HEK293 (cell line): ENCODE measurements around the gene FHIT.

Experiments used
- CTCF ChIA-PET: fragments of 350-600 bp; formaldehyde crosslinking; extraction: SDS; loops from one replicate; lab custom pipeline; 2021; ENCODE audit warnings: antibody characterized with exemption; lab: Yijun Ruan, JAX
- POLR2A ChIA-PET: fragments of 300-600 bp; formaldehyde crosslinking; extraction: SDS; loops from one replicate; lab custom pipeline; 2020; ENCODE audit warnings: antibody characterized with exemption, inconsistent platforms; lab: Yijun Ruan, JAX
- H3K27ac ChIP-seq: fragments of 200-500 bp; sonication (Bioruptor generic); 2 replicates; pipeline ENCODE4 v1.5.1; 2014; ENCODE audit warnings: low read depth, low read length, control low read depth, inconsistent platforms; ENCODE audit errors: extremely low read depth
- H3K36me3 ChIP-seq, 2 experiments: fragments of 200-500 bp in 1 of 2; sonication (Bioruptor generic) in 1 of 2; 1 replicate in 1 of 2; 2 replicates in 1 of 2; pipeline ENCODE4 v1.5.1; 2014 to 2017; ENCODE audit warnings: inconsistent platforms in 2 of 2, low read length in 2 of 2; ENCODE audit not compliant: control insufficient read depth in 2 of 2, insufficient read depth in 1 of 2
- H3K4me1 ChIP-seq: fragments of 200-500 bp; sonication (Bioruptor generic); 2 replicates; pipeline ENCODE4 v1.5.1; 2014; ENCODE audit warnings: mild to moderate bottlenecking, low read length, inconsistent platforms; ENCODE audit not compliant: control insufficient read depth, insufficient read depth
- H3K4me3 ChIP-seq: 2 replicates; pipeline ENCODE4 v1.5.1; 2011; ENCODE audit warnings: low read depth, mild to moderate bottlenecking, control low read depth, low read length, moderate library complexity
- H3K9me3 ChIP-seq: fragments of 200-500 bp; sonication (Bioruptor generic); 2 replicates; pipeline ENCODE4 v1.5.1; 2014; ENCODE audit warnings: low read depth, low read length, inconsistent platforms; ENCODE audit not compliant: control insufficient read depth, insufficient read depth
- AEBP2 ChIP-seq: fragments of 450-650 bp; formaldehyde crosslinking; IDR thresholded peaks from 2 replicates; pipeline ENCODE4 v1.5.1; 2016; ENCODE audit warnings: missing biosample characterization, missing genetic modification characterization, borderline replicate concordance
- BCL6B ChIP-seq: fragments of 450-650 bp; formaldehyde crosslinking; IDR thresholded peaks from 2 replicates; pipeline ENCODE4 v1.5.1; 2017; ENCODE audit warnings: missing biosample characterization, missing genetic modification characterization
- ELK4 ChIP-seq: IDR thresholded peaks from 2 replicates; pipeline ENCODE4 v1.6.1; 2011; ENCODE audit warnings: mild to moderate bottlenecking, low read depth, low read length, borderline replicate concordance
- MEIS1 ChIP-seq: sonication (generic); formaldehyde crosslinking; IDR thresholded peaks from 2 replicates; pipeline ENCODE4 v1.8.1; 2022; ENCODE audit warnings: missing genetic modification reagents, mild to moderate bottlenecking, borderline replicate concordance
- PATZ1 ChIP-seq: fragments of 450-650 bp; formaldehyde crosslinking; IDR thresholded peaks from 2 replicates; pipeline ENCODE4 v1.5.1; 2016; ENCODE audit warnings: missing biosample characterization, missing genetic modification characterization
- RBAK ChIP-seq: fragments of 450-650 bp; formaldehyde crosslinking; IDR thresholded peaks from 2 replicates; pipeline ENCODE4 v1.5.1; 2016; ENCODE audit warnings: missing biosample characterization, missing genetic modification characterization
- SP3 ChIP-seq: fragments of 450-650 bp; formaldehyde crosslinking; IDR thresholded peaks from 2 replicates; pipeline ENCODE4 v1.5.1; 2016; ENCODE audit warnings: missing biosample characterization, missing genetic modification characterization
- ZBTB10 ChIP-seq: fragments of 450-650 bp; formaldehyde crosslinking; IDR thresholded peaks from 2 replicates; pipeline ENCODE4 v1.5.1; 2016; ENCODE audit warnings: missing biosample characterization, missing genetic modification characterization
- ZBTB6 ChIP-seq: fragments of 450-650 bp; formaldehyde crosslinking; IDR thresholded peaks from 2 replicates; pipeline ENCODE4 v1.5.1; 2017; ENCODE audit warnings: missing biosample characterization, missing genetic modification characterization
- ZEB2 ChIP-seq: fragments of 450-650 bp; formaldehyde crosslinking; IDR thresholded peaks from 2 replicates; pipeline ENCODE4 v1.5.1; 2016; ENCODE audit warnings: missing biosample characterization, missing genetic modification characterization
- ZFP3 ChIP-seq: fragments of 450-650 bp; formaldehyde crosslinking; IDR thresholded peaks from 2 replicates; pipeline ENCODE4 v1.5.1; 2016; ENCODE audit warnings: low read depth, missing biosample characterization, missing genetic modification characterization
- ZNF140 ChIP-seq: fragments of 450-650 bp; formaldehyde crosslinking; IDR thresholded peaks from 2 replicates; pipeline ENCODE4 v1.5.1; 2016; ENCODE audit warnings: missing biosample characterization, missing genetic modification characterization
- ZNF146 ChIP-seq: fragments of 450-650 bp; formaldehyde crosslinking; IDR thresholded peaks from 2 replicates; pipeline ENCODE4 v1.5.1; 2016; ENCODE audit warnings: missing biosample characterization, missing genetic modification characterization
- ZNF214 ChIP-seq: fragments of 450-650 bp; formaldehyde crosslinking; IDR thresholded peaks from 2 replicates; pipeline ENCODE4 v1.5.1; 2017; ENCODE audit warnings: missing biosample characterization, mild to moderate bottlenecking, missing genetic modification characterization, borderline replicate concordance
- ZNF23 ChIP-seq: fragments of 450-650 bp; formaldehyde crosslinking; IDR thresholded peaks from 2 replicates; pipeline ENCODE4 v1.5.1; 2016; ENCODE audit warnings: missing biosample characterization, missing genetic modification characterization, borderline replicate concordance
- ZNF266 ChIP-seq: fragments of 450-650 bp; formaldehyde crosslinking; IDR thresholded peaks from 2 replicates; pipeline ENCODE4 v1.5.1; 2016; ENCODE audit warnings: missing biosample characterization, missing genetic modification characterization, low read depth
- ZNF292 ChIP-seq: fragments of 450-650 bp; formaldehyde crosslinking; IDR thresholded peaks from 2 replicates; pipeline ENCODE4 v1.5.1; 2016; ENCODE audit warnings: low read depth, missing biosample characterization, missing genetic modification characterization, borderline replicate concordance
- ZNF544 ChIP-seq: fragments of 450-650 bp; formaldehyde crosslinking; IDR thresholded peaks from 2 replicates; pipeline ENCODE4 v1.5.0; 2017; ENCODE audit warnings: missing biosample characterization, missing genetic modification characterization
- ZNF548 ChIP-seq: fragments of 450-650 bp; formaldehyde crosslinking; IDR thresholded peaks from 2 replicates; pipeline ENCODE4 v1.5.1; 2016; ENCODE audit warnings: missing biosample characterization, missing genetic modification characterization
- ZNF639 ChIP-seq: fragments of 450-650 bp; formaldehyde crosslinking; IDR thresholded peaks from 2 replicates; pipeline ENCODE4 v1.5.1; 2016; ENCODE audit warnings: missing biosample characterization, missing genetic modification characterization
- ZNF76 ChIP-seq: fragments of 450-650 bp; formaldehyde crosslinking; IDR thresholded peaks from 2 replicates; pipeline ENCODE4; 2016; ENCODE audit warnings: low read depth, missing biosample characterization, missing genetic modification characterization, borderline replicate concordance
- ZNF785 ChIP-seq: fragments of 450-650 bp; formaldehyde crosslinking; IDR thresholded peaks from 2 replicates; pipeline ENCODE4 v1.5.1; 2016; ENCODE audit warnings: missing biosample characterization, missing genetic modification characterization
- ZNF837 ChIP-seq: fragments of 450-650 bp; formaldehyde crosslinking; IDR thresholded peaks from 2 replicates; pipeline ENCODE4 v1.5.1; 2016; ENCODE audit warnings: missing biosample characterization, missing genetic modification characterization
- ZSCAN16 ChIP-seq: fragments of 450-650 bp; formaldehyde crosslinking; IDR thresholded peaks from 2 replicates; pipeline ENCODE4 v1.5.1; 2016; ENCODE audit warnings: missing biosample characterization, missing genetic modification characterization

The FHIT gene

GRCh38 chr3:60461267-60461666 is 790.0 kb downstream of the FHIT start (continued):
- TF ChIP-seq ZNF548 (tag by site-specific recombination): no peak

- POLR2A ChIA-PET: no interaction called here
- Histone ChIP-seq H3K4me1 (no peaks in the 10 kb centered on the region), H3K9me3 (no peaks in the 10 kb centered on the region), H3K27ac (no peak overlapping the region), H3K4me3 (no peak overlapping the region), H3K36me3 (no peaks in the 10 kb centered on the region)
- CTCF ChIA-PET: no interaction called here
- TF ChIP-seq ZBTB6 (tag by site-specific recombination) (no peak), BCL6B (no peak), ZNF76 (tag by site-specific recombination) (no peak), ZNF785 (tag by site-specific recombination) (no peak), ZNF266 (tag by site-specific recombination) (no peak), ZNF639 (tag by site-specific recombination) (no peak), ZSCAN16 (tag by site-specific recombination) (no peak), ZNF140 (tag by site-specific recombination) (no peak), ZNF146 (tag by site-specific recombination) (no peak), ZNF214 (tag by site-specific recombination) (no peak), RBAK (no peak), ZFP3 (tag by site-specific recombination) (no peak), ZEB2 (tag by site-specific recombination) (no peak), ELK4 (no peak), ZBTB10 (tag by site-specific recombination) (no peak), ZNF292 (tag by site-specific recombination) (no peak)
These were observed 795.1 kb downstream of the FHIT start for GRCh38 chr3:60456180-60456579.

- Histone ChIP-seq H3K9me3 (no peaks in the 10 kb centered on the region), H3K27ac (no peak overlapping the region), H3K36me3 (no peaks in the 10 kb centered on the region), H3K4me1 (no peaks in the 10 kb centered on the region), H3K4me3 (no peak overlapping the region)
- ChIA-PET CTCF (no interaction called here), POLR2A (no interaction called here)
- TF ChIP-seq ZNF544 (tag by site-specific recombination) (no peak), SP3 (tag by site-specific recombination) (no peak), ZNF837 (tag by site-specific recombination) (no peak), PATZ1 (no peak), AEBP2 (tag by site-specific recombination) (no peak), ZNF23 (tag by site-specific recombination) (no peak), MEIS1 (CRISPR knock-in tag) (no peak)
These were observed 797.9 kb downstream of the FHIT start for GRCh38 chr3:60453326-60453725.
